SHP77 treated with DMSO at 0.1 percent for 48 hours (cell line): ENCODE results near the gene STX4.

ENCODE experiments used
- DNase-seq: peaks from one replicate; lab custom pipeline; 2025; lab: John Stamatoyannopoulos, UW

Gene STX4

DNA sequence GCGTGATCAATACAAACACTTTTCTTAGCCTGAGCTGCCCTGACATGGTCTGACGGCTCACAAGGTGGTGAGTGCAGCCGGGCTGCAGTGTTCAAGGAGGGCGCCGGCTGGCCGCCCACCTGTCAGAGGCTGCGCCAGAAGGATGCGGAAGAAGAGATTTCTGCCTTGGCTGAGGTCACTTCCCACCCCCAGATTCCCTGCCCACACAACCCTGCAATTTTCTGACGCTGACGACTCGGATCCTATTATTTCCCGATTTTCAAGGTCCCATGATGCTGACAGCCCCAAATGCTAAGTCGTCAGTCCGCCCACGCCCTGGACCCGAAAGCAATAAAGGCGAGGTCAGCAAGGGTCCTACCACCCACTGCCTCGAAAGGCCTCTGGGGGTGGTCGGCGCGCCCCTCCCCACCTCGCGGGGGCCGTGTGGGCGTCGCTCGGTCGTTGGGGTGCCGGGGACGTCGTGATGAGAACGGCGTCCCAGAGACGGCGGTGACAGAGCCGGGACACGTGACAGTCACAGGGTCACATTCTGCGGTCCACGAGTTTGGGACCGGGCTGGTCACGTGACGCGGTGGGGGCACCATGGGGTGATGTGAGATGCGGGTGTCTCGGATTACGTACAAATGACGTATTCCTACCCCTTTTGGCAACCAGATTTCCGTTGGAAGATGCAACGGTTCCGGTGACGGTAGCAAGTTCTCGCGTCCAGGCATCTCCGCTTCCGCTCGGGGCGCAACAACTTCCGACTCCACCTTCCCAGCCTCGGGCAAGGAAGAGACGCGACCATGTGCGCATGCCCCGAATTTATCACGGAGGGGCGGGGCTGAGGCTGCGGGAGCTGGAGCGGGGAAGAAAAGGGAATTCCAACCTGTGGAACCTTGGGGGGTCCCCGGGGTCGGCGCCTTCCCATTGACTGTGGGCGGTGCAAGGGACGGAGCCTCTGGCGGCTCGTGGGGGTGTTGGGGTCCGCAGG lies at the start of gene STX4:
Gene STX4, plus strand, starts transcription at position 823 of the 973 bp plus-strand sequence. CDS start 248 bp downstream, outside the sequence.
- peak; percentile 86 for DNase-seq

DNA sequence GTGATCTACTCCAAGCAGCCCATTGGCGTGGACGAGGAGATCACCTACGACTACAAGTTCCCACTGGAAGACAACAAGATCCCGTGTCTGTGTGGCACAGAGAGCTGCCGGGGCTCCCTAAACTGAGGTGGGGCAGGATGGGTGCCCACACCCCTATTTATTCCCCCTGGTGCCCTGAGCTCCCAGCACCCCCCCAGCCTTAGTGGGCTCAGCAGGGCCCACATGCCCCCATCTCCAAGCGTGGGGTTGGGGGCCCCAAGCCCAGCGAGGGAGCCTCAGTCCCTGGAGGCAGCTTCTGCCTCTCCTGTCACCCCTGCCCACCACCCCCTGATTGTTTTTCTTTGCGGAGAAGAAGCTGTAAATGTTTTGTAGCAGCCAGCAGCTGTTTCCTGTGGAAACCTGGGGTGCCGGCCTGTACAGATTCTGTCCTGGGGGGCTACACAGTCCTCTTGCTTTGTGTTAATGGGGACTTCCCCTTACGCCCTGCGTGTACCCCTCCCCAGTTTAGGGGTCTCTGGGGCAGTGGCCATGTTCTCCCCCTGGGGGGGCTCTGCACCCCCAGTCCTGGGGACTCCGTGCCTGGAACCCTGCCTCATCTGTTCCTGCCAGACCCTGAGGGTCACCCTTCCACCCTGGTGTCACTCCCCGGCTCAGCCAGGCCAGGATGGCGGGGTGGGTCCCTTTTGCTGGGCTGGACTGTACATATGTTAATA lies 49.3 kb upstream of the STX4 start:
- no peak for DNase-seq

GRCh38 chr16:30984669-30985400 lies 48.5 kb upstream of the STX4 start, which contains the start of gene HSD3B7:
TSS of gene HSD3B7 (plus strand) at chr16:30985207. CDS start at chr16:30985659, 452 bp downstream.
- peak; percentile 26 for DNase-seq

GRCh38 chr16:30985401-30986128 lies 47.8 kb upstream of the STX4 start:
- peak; percentile 59 for DNase-seq

GRCh38 chr16:30986129-30986991 lies 47.0 kb upstream of the STX4 start:
- no peak for DNase-seq

GRCh38 chr16:30987581-30988190 lies 45.7 kb upstream of the STX4 start:
- no peak for DNase-seq

DNA sequence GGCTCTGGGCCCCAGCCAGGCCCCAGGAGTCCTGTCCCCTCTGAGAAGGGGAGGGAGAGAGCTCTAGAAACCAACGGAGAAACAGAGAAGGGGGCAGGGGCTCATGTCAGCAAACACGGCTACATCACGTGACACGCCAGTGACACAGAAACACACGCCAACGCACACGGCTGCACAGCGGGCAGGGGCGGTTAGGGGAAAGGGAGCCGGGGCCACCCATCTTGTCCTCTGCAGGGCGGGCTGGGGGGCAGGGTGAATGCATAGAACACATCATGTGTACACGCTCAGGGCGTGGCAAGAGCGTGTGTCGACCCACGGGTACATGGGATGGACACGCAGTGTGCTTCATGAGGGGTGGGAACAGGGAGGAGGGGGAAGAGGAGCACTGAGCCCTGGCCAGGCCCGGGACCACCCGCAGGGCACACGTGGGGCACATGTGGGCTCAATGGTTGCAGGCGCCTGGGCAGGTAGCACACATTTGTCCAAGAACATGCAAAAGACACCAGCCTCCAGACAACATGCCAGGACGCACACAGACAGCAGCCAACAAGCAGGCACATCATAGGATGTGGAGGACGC lies 43.8 kb upstream of the STX4 start:
- DNase-seq = no peak

GRCh38 chr16:30990105-30990504 lies 43.3 kb upstream of the STX4 start:
- DNase-seq = no peak

- no peak for DNase-seq
Measured at GRCh38 chr16:30991052-30991451, 42.3 kb upstream of the STX4 start.

DNA sequence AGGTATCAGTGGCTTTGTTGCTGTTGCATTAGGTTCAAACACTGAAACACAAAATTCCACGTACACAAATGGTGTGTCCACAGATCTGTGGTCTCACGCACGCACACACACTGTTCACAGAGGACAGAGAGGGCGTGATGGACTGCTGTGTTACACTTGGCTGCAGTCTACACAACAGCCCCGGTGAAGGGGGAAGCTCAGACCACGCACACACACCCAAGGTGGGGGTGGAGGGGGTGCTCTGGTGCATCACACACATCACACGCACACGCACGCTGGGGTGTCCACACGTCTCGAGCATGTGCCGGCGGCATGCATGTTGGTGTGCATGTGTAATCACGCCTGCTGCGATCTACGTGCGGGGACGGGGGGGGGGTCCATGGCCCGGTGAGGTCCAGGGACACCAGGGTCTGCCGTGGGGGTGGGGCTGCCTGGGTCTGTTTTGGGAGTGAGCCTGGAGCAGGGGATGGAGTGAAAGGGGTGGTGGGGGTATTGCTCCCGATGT lies 41.0 kb upstream of the STX4 start:
- DNase-seq = no peak

GRCh38 chr16:30992931-30993816 lies 40.2 kb upstream of the STX4 start:
- DNase-seq = no peak

DNA sequence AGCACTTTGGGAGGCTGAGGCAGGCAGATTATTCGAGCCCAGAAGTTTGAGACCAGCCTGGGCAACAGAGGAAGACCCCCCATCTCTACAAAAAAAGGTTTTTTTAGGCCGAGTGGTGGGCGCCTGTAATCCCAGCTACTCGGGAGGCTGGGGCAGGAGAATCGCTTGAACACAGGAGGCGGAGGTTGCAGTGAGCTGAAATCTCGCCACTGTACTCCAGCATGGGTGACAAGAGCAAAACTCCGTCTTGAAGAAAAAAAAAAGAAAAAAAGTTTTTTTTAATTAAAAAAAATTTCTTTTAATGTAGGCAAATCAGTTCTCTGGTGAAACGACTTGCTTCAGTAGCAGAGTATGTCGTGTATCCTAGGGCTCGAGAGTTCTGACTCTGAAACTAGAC lies 37.4 kb upstream of the STX4 start:
- no peak for DNase-seq

DNA sequence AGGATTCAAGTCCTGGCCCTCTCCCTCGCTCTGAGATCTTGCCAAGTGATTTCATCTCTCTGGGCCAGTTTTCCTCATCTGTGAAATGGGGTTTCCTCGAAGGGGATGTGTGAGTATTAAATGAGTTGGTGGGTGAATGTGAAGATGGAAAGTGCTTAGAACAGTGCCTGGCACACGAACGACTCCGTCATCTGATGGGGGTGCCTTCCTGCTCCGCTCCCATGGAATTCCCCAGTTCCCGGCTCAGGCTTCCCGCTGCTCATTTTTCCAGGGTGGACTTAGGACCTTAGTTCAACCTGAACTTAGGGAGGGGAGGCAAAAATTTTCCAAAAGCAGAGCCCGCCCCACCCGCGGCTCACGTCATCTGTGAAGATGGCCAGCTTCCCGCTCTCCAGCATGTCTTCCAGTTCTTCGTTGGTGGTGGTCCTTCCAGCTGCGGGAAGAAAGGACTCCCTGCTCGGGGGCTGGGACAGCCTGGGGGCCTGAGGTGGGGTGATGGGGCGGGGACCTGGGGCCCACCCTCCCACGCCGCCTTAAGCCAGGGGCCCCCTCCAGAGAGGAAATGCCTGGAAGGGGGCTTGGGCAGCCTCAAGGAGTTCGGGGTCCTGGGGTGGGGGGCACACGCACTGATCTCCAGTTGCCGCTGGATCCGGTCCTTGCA lies 36.9 kb upstream of the STX4 start:
- no peak for DNase-seq

GRCh38 chr16:30996985-30997724 lies 36.2 kb upstream of the STX4 start:
- DNase-seq = no peak

DNA sequence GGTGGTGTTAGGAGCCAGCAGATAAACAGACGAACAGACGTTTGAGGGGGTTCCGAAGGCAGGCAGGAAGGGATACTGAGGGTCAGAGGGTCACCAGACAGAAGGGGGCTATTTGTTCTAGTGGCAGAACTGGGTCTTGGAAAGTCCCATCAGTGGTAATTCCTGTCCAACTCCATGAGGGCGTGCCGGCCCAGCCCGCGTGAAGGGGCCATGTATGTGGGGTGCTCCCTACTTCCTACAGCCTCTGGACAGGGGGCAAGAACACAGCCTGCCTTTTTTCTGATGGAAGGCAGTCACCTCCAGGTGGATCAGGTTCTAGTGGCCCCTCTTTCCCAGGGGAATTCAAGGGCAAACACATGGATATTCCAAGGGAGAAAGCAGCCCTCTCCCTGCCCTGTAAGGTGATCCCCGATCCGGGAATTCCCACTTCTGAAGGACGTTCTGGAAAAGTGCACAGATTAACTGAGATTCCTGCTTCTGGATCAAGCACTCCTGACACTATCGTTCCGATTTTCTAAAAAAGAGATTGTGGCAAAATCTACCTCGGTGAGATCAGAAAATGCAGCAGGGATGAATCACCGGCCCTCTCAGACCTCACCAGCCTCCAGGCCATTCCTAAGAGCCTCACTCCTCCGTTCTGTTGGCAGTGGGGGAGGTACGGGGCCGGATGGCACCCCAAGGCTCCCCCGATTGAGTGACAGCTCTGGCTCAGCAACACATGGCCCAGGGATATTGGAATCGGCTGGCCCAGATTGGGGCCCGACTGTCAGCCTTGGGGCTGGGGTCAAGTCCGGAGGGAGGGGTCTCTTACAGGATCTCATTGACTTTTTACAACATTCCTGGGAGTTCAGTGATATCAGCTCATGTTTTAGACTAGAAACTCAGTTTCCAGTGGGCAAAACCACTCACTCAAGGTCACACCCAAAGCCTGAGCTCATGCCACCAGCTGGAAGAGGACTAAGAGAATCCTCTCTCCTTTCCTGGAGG lies 35.3 kb upstream of the STX4 start:
- DNase-seq = no peak
